PC-9 (cell line): Measurements from ENCODE around the gene SLC6A20. TPM values are rescaled to one million over a fixed set of nuclear protein-coding genes. Genes with fewer than 3 reads are reported as not detected.

Source experiments
- BruUV-seq: library from RNA; stranded (reverse); fragments of 400-500 nt; replicated peaks from 2 replicates; lab custom pipeline; 2021; lab: Mats Ljungman, UMichigan
- CTCF ChIA-PET: fragments of 300-600 bp; sonication (Branson Sonifier 250); formaldehyde crosslinking; loops from one replicate; lab custom pipeline; 2022; ENCODE audit warnings: antibody characterized with exemption; lab: Charles Lee
- POLR2A ChIA-PET: fragments of 300-600 bp; sonication (Branson Sonifier 250); formaldehyde crosslinking; loops from one replicate; lab custom pipeline; 2022; ENCODE audit warnings: antibody characterized with exemption; ENCODE audit not compliant: unreplicated experiment; lab: Charles Lee
- DNase-seq, 2 experiments: peaks; one replicate each; pipeline versions ENCODE4 v3.0.0 to v3.0.0-alpha.2; 2015 to 2022; ENCODE audit warnings: mixed read lengths in 1 of 2
- H2AFZ ChIP-seq: fragments of 200-600 bp; sonication (generic); 2 replicates; pipeline ENCODE4 v1.8.1; 2017; ENCODE audit warnings: antibody characterized with exemption
- H3F3A ChIP-seq: fragments of 200-600 bp; sonication (generic); 2 replicates; pipeline ENCODE4 v1.8.1; 2017; ENCODE audit warnings: antibody characterized with exemption, mild to moderate bottlenecking, low read depth; ENCODE audit not compliant: insufficient read depth
- H3K27ac ChIP-seq: fragments of 200-600 bp; sonication (generic); 2 replicates; pipeline ENCODE4 v1.6.1; 2016; ENCODE audit warnings: mixed run types
- H3K27me3 ChIP-seq: fragments of 200-600 bp; sonication (generic); 2 replicates; pipeline ENCODE4 v1.6.1; 2016; ENCODE audit warnings: low read depth, mixed run types; ENCODE audit not compliant: insufficient read depth
- H3K36me3 ChIP-seq: fragments of 200-600 bp; sonication (generic); 2 replicates; pipeline ENCODE4 v1.6.1; 2016; ENCODE audit warnings: low read depth, mixed run types
- H3K4me1 ChIP-seq: fragments of 200-600 bp; sonication (generic); replicated peaks from 2 replicates; pipeline ENCODE4 v1.6.1; 2016; ENCODE audit warnings: mixed run types; ENCODE audit not compliant: insufficient read depth
- H3K4me2 ChIP-seq: fragments of 200-600 bp; sonication (generic); 2 replicates; pipeline ENCODE4 v1.6.1; 2017; ENCODE audit warnings: mixed run types
- H3K4me3 ChIP-seq: fragments of 200-600 bp; sonication (generic); 2 replicates; pipeline ENCODE4 v1.6.1; 2016; ENCODE audit warnings: mixed run types
- H3K79me2 ChIP-seq: fragments of 200-600 bp; sonication (generic); 2 replicates; pipeline ENCODE4 v1.6.1; 2017; ENCODE audit warnings: low read depth, mixed run types
- H3K9me2 ChIP-seq: fragments of 200-600 bp; sonication (generic); 2 replicates; pipeline ENCODE4 v1.8.1; 2017; ENCODE audit warnings: mild to moderate bottlenecking; ENCODE audit not compliant: insufficient read depth
- H3K9me3 ChIP-seq: fragments of 200-600 bp; sonication (generic); 2 replicates; pipeline ENCODE4 v1.8.1; 2016; ENCODE audit warnings: low read depth; ENCODE audit not compliant: insufficient read depth
- H4K20me1 ChIP-seq: fragments of 200-600 bp; sonication (generic); 2 replicates; pipeline ENCODE4 v1.8.1; 2017; ENCODE audit not compliant: insufficient read depth
- EZH2 ChIP-seq: fragments of 200-600 bp; sonication (generic); IDR thresholded peaks from 2 replicates; pipeline ENCODE4 v1.8.0; 2017; ENCODE audit warnings: antibody characterized with exemption, low read depth
- intact Hi-C: fragments of 100-400 bp; cut with micrococcal nuclease; formaldehyde crosslinking; loops from one replicate; pipeline ENCODE4 v1.10.0; 2022; ENCODE audit not compliant: unreplicated experiment
- total RNA-seq: library from RNA; stranded (reverse); gene quantifications from 2 replicates; pipeline ENCODE4 v1.2.3, GENCODE V29; 2021
- TF ChIP-seq, protein P1 (sequence below): fragments of 200-600 bp; sonication (generic); conservative IDR thresholded peaks from 2 replicates; pipeline ENCODE4 v1.6.1; 2017; ENCODE audit warnings: mixed run types, antibody characterized with exemption, mild to moderate bottlenecking, moderate library complexity

The SLC6A20 gene
- total RNA-seq, 1 experiment from 2014 or later: not detected

- no peaks in the 10 kb centered on the region; the same call in 1 of the 2 replicates for H3K36me3 ChIP-seq
- H2AFZ ChIP-seq: no peak overlapping the region
- H3F3A ChIP-seq: no peaks in the 10 kb centered on the region
- H3K9me2 ChIP-seq: no peaks in the 10 kb centered on the region
- H3K4me1 ChIP-seq: no peaks in the 10 kb centered on the region
- no peak overlapping the region for H3K27ac ChIP-seq
- H4K20me1 ChIP-seq: no peaks in the 10 kb centered on the region; the same call in 1 of the 2 replicates
- no TSS peak for BruUV-seq
- no peak overlapping the region for H3K4me2 ChIP-seq
- H3K4me3 ChIP-seq: no peak overlapping the region
- H3K9me3 ChIP-seq: no peaks in the 10 kb centered on the region
- ChIA-PET CTCF (no interaction called here), POLR2A (no interaction called here)
- TF ChIP-seq, protein P1, sequence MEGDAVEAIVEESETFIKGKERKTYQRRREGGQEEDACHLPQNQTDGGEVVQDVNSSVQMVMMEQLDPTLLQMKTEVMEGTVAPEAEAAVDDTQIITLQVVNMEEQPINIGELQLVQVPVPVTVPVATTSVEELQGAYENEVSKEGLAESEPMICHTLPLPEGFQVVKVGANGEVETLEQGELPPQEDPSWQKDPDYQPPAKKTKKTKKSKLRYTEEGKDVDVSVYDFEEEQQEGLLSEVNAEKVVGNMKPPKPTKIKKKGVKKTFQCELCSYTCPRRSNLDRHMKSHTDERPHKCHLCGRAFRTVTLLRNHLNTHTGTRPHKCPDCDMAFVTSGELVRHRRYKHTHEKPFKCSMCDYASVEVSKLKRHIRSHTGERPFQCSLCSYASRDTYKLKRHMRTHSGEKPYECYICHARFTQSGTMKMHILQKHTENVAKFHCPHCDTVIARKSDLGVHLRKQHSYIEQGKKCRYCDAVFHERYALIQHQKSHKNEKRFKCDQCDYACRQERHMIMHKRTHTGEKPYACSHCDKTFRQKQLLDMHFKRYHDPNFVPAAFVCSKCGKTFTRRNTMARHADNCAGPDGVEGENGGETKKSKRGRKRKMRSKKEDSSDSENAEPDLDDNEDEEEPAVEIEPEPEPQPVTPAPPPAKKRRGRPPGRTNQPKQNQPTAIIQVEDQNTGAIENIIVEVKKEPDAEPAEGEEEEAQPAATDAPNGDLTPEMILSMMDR: no peak
- no peak for TF ChIP-seq EZH2
- intact Hi-C loops: no loop called here
- no peaks in the 10 kb centered on the region for H3K27me3 ChIP-seq
- no peak for DNase-seq
- H3K79me2 ChIP-seq: no peaks in the 10 kb centered on the region
Observed at GRCh38 chr3:45712434-45713110, 83.8 kb downstream of the SLC6A20 start.

GRCh38 chr3:45711931-45712330, 84.4 kb downstream of the SLC6A20 start:
- BruUV-seq: no TSS peak
- no peaks in the 10 kb centered on the region for H3F3A ChIP-seq
- H3K27ac ChIP-seq: no peak overlapping the region
- H3K4me2 ChIP-seq: no peak overlapping the region
- H4K20me1 ChIP-seq: no peaks in the 10 kb centered on the region; the same call in 1 of the 2 replicates
- no peak for DNase-seq
- intact Hi-C loops: no loop called here
- H3K4me3 ChIP-seq: no peak overlapping the region
- no peaks in the 10 kb centered on the region for H3K4me1 ChIP-seq
- no peak for TF ChIP-seq EZH2
- TF ChIP-seq, protein P1: no peak
- ChIA-PET CTCF (no interaction called here), POLR2A (no interaction called here)
- H3K9me3 ChIP-seq: no peaks in the 10 kb centered on the region
- no peaks in the 10 kb centered on the region for H3K79me2 ChIP-seq
- no peaks in the 10 kb centered on the region for H3K9me2 ChIP-seq
- peaks cover 3% of the 10 kb centered on the region; the same call in 1 of the 2 replicates for H3K36me3 ChIP-seq
- no peak overlapping the region for H2AFZ ChIP-seq
- H3K27me3 ChIP-seq: no peaks in the 10 kb centered on the region

- Histone ChIP-seq H3K36me3 (peaks cover 18% of the 10 kb centered on the region), H3K9me3 (no peaks in the 10 kb centered on the region), H3K4me2 (no peak overlapping the region), H3K79me2 (no peaks in the 10 kb centered on the region; the same call in 1 of the 2 replicates), H3K4me3 (no peak overlapping the region), H3K9me2 (no peaks in the 10 kb centered on the region), H2AFZ (no peak overlapping the region), H3K27me3 (no peaks in the 10 kb centered on the region), H3F3A (no peaks in the 10 kb centered on the region), H3K27ac (no peak overlapping the region), H3K4me1 (no peaks in the 10 kb centered on the region), H4K20me1 (0 out of 2 replicates have a peak, but pooled peaks cover 7% of the 10 kb centered on the region)
- no peak for DNase-seq
- intact Hi-C loops: no loop called here
- POLR2A ChIA-PET: no interaction called here
- TF ChIP-seq, protein P1: no peak
- no peak for TF ChIP-seq EZH2
- no TSS peak for BruUV-seq
- CTCF ChIA-PET: no interaction called here
Observed at GRCh38 chr3:45705839-45706808, 90.2 kb downstream of the SLC6A20 start.
